Measurements from ENCODE around the gene FMO5. TPM values are rescaled to one million over a fixed set of nuclear protein-coding genes. Genes with fewer than 3 reads are reported as not detected.

FMO5 gene
- total RNA-seq, 4 donors from 2014 or later = 0.72 to 1.7 (median 1.2) TPM

GRCh38 chr1:147245586-147246021 is 20.5 kb upstream of the FMO5 start:
- no peak for ATAC-seq
- Histone ChIP-seq H3K9me3 (no peaks in the 10 kb centered on the region), H3K36me3 (no peaks in the 10 kb centered on the region), H3K4me3 (no peak overlapping the region), H3K27ac (peak overlapping the region in 2 of 4 donors; percentile 10 to 93), H3K27me3 (no peaks in the 10 kb centered on the region), H3K4me1 (peaks cover 19 to 25% of the 10 kb centered on the region in 2 donors)
- no peak for TF ChIP-seq CTCF (IDR thresholded peaks at IDR 0.05 in 4 of 5, conservative IDR thresholded peaks at IDR 0.05 in 1 of 5)
- TF ChIP-seq POLR2A (IDR thresholded peaks at IDR 0.05) = no peak
- DNase-seq = no peak
- in situ Hi-C loops (cut with MboI; ENCODE audit: low sequenced_read_pairs in 4 of 4) (loop anchor here (5.0 to 10.0 kb wide), 2 partner anchors 71 to 73 kb away; partner anchors contain the start of gene PRKAB2 (in 4 of the 4)), intact Hi-C loops (cut with DNase I; ENCODE audit: low total_unique reads) (loop anchor here (10.0 kb wide), 1 partner anchor 161 kb away; no protein-coding TSS in a partner anchor)

- DNase-seq (no peak), ATAC-seq (no peak)
- intact Hi-C loops (cut with DNase I; ENCODE audit: low total_unique reads) = loop anchor here (10.0 kb wide), 1 partner anchor 160 kb away; no protein-coding TSS in a partner anchor
- Histone ChIP-seq H3K36me3 (no peaks in the 10 kb centered on the region), H3K27ac (peak overlapping the region in 2 of 4 donors; percentile 10 to 93), H3K27me3 (no peaks in the 10 kb centered on the region), H3K4me1 (peaks cover 19 to 25% of the 10 kb centered on the region in 2 donors), H3K4me3 (no peak overlapping the region), H3K9me3 (no peaks in the 10 kb centered on the region)
- TF ChIP-seq POLR2A (IDR thresholded peaks at IDR 0.05) = no peak
- TF ChIP-seq CTCF (IDR thresholded peaks at IDR 0.05 in 4 of 5, conservative IDR thresholded peaks at IDR 0.05 in 1 of 5) = no peak
- in situ Hi-C loops (cut with MboI; ENCODE audit: low sequenced_read_pairs in 4 of 4) = loop anchor here (5.0 to 10.0 kb wide), 2 partner anchors 70 to 73 kb away; partner anchors contain the start of gene PRKAB2 (in 4 of the 4)
Measured at GRCh38 chr1:147245129-147245528, 20.0 kb upstream of the FMO5 start.

- no peak for ATAC-seq
- peaks cover 19 to 25% of the 10 kb centered on the region in 2 donors for H3K4me1 ChIP-seq
- intact Hi-C loops (cut with DNase I; ENCODE audit: low total_unique reads) = loop anchor here (1.0 to 10.0 kb wide), 3 partner anchors 73 to 353 kb away; no protein-coding TSS in a partner anchor
- in situ Hi-C loops (cut with MboI; ENCODE audit: low sequenced_read_pairs in 4 of 4) = loop anchor here in 1 of 4 donors (10.0 kb wide), 1 partner anchor 69 kb away; the partner anchor contains the start of gene PRKAB2
- H3K4me3 ChIP-seq = peak overlapping the region; percentile 81 to 89 (median 84)
- H3K36me3 ChIP-seq = no peaks in the 10 kb centered on the region
- H3K27me3 ChIP-seq = no peaks in the 10 kb centered on the region
- TF ChIP-seq CTCF (IDR thresholded peaks at IDR 0.05 in 4 of 5, conservative IDR thresholded peaks at IDR 0.05 in 1 of 5) = no peak
- no peak for TF ChIP-seq POLR2A (IDR thresholded peaks at IDR 0.05)
- no peak for DNase-seq
- no peaks in the 10 kb centered on the region for H3K9me3 ChIP-seq
- peak overlapping the region; percentile 93 to 97 (median 95) for H3K27ac ChIP-seq
Measured at GRCh38 chr1:147243841-147244240, 18.7 kb upstream of the FMO5 start.

GRCh38 chr1:147243228-147243685 is 18.1 kb upstream of the FMO5 start:
- H3K4me3 ChIP-seq = peak overlapping the region; percentile 81 to 89 (median 84)
- DNase-seq (no peak), ATAC-seq (peak; percentile 89 to 95)
- in situ Hi-C loops (cut with MboI; ENCODE audit: low sequenced_read_pairs in 4 of 4) (loop anchor here in 1 of 4 donors (10.0 kb wide), 1 partner anchor 68 kb away; the partner anchor contains the start of gene PRKAB2), intact Hi-C loops (cut with DNase I; ENCODE audit: low total_unique reads) (loop anchor here (1.0 to 10.0 kb wide), 3 partner anchors 72 to 354 kb away; no protein-coding TSS in a partner anchor)
- H3K9me3 ChIP-seq = no peaks in the 10 kb centered on the region
- no peaks in the 10 kb centered on the region for H3K36me3 ChIP-seq
- H3K27ac ChIP-seq = peak overlapping the region; percentile 93 to 97 (median 95)
- H3K27me3 ChIP-seq = no peaks in the 10 kb centered on the region
- H3K4me1 ChIP-seq = peaks cover 19 to 25% of the 10 kb centered on the region in 2 donors
- no peak for TF ChIP-seq CTCF (IDR thresholded peaks at IDR 0.05 in 4 of 5, conservative IDR thresholded peaks at IDR 0.05 in 1 of 5)
- no peak for TF ChIP-seq POLR2A (IDR thresholded peaks at IDR 0.05)

All from gastrocnemius medialis (tissue), 4 donors.